Left ventricle myocardium superior (tissue), 1 donor: ENCODE results near the gene TOGARAM1. TPM values are rescaled to one million over a fixed set of nuclear protein-coding genes. Genes with fewer than 3 reads are reported as not detected.

ENCODE experiments used
- ATAC-seq: fragments of 200-7000 bp; cut with Tn5 transposase; one replicate; pipeline ENCODE4 v1.9.1; 2020; ENCODE audit warnings: mild to moderate bottlenecking, moderate library complexity
- DNase-seq: peaks from one replicate; pipeline ENCODE4 v3.0.0-alpha.2; 2020
- intact Hi-C: fragments of 100-400 bp; cut with micrococcal nuclease; formaldehyde crosslinking; loops from one replicate; pipeline ENCODE4 v1.11.0; 2022
- total RNA-seq: library from RNA; stranded (reverse); fragmentation: NEBNext Ultra II Directional; extraction: Animal tissue kit (Norgen Biotek cat#: 25700); gene quantifications from one replicate; pipeline ENCODE4 v1.2.1, GENCODE V29; 2021
- donor health status: DM: no; HTN: yes; CAD: no; lungs with severe emphysema.

Gene TOGARAM1
- total RNA-seq, 1 donor from 2014 or later: 21.9 TPM

- ATAC-seq: no peak
- intact Hi-C loops: no loop called here
- no peak for DNase-seq
These were observed 66.2 kb downstream of the TOGARAM1 start for GRCh38 chr14:45028107-45028626.

- intact Hi-C loops: no loop called here
- ATAC-seq: no peak
- DNase-seq: no peak
These were observed 72.7 kb downstream of the TOGARAM1 start for GRCh38 chr14:45034730-45035129.

GRCh38 chr14:45038256-45038655, 76.3 kb downstream of the TOGARAM1 start:
- ATAC-seq (no peak), DNase-seq (no peak)
- intact Hi-C loops: no loop called here

DNA sequence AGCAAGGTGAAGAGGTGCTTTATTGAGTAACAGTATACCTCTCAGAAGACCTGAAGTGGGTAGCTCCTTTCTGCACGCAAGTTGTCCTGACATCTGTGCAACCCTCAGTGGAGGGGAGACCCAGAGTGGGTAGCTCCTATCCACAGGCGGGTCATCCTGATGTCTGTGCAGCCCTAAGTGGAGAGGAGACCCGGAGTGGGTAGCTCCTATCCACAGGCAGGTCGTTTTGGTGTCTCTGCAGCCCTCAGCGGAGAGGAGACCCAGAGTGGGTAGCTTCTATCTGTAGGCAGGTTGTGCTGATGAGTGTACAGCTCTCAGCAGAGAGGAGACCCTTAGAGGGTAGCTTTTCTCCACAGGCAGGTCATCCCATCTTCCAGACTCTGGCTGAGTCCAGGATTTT, 76.9 kb downstream of the TOGARAM1 start:
- intact Hi-C loops: no loop called here
- no peak for DNase-seq
- ATAC-seq: no peak

GRCh38 chr14:45039390-45039789, 77.4 kb downstream of the TOGARAM1 start:
- DNase-seq (no peak), ATAC-seq (no peak)
- intact Hi-C loops: no loop called here

DNA sequence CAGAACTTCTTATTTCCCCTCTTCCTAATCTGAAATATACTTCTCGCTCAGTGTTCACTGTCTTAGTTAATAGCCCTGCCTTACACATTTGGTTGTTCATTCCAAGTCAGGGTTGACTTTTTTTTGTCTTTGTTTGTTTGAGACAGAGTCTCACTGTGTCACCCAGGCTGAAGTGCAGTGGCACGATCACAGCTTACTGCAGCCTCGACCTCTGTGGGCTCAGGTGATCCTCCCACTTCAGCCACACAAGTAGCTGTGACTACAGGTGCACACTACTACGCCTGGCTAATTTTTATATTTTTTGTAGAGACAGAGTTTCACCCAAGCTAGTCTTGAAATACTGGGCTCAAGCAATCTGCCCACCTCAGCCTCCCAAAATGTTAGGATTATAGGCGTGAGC, 79.7 kb downstream of the TOGARAM1 start:
- intact Hi-C loops: no loop called here
- ATAC-seq (no peak), DNase-seq (no peak)

DNA sequence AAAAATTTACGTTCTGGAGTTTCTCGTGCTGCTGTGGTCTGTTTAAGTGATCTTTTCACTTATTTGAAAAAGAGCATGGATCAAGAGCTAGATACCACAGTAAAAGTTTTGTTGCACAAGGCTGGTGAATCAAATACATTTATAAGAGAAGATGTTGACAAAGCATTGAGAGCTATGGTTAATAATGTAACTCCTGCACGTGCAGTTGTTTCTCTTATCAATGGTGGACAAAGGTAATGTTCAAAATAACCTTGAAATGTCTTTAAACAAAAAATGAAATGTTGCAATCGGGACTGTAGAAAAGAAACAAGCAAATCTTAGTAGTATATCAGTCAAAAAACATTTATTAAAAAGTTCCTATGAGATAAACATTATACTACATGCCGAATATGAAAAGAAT, 82.6 kb downstream of the TOGARAM1 start:
- no peak for ATAC-seq
- intact Hi-C loops: no loop called here
- DNase-seq: no peak

DNA sequence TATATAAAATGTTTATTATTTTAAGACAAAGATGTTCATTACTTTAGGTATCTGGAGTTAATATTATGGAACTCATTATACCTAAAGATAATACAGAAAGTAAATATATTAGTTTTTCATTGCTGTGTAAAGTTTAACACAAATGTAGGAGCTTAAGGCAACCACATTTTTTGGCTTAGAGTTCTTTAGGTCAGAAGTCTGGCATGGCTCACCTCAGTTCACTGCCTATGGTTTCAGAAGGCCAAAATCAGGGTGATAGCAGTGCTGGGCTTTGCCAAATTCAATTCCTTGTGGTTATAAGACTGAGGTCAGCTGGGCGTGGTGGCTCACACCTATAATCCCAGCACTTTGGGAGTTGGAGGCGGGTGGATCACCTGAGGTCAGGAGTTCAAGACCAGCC, 86.4 kb downstream of the TOGARAM1 start:
- DNase-seq (no peak), ATAC-seq (no peak)
- intact Hi-C loops: no loop called here

GRCh38 chr14:45051180-45051579, 89.2 kb downstream of the TOGARAM1 start:
- ATAC-seq (no peak), DNase-seq (no peak)
- intact Hi-C loops: no loop called here

- DNase-seq: no peak
- no peak for ATAC-seq
- intact Hi-C loops: no loop called here
These were observed 89.9 kb downstream of the TOGARAM1 start for GRCh38 chr14:45051896-45052295.

- ATAC-seq (no peak), DNase-seq (no peak)
- intact Hi-C loops: no loop called here
These were observed 95.4 kb downstream of the TOGARAM1 start for GRCh38 chr14:45057349-45057748.

DNA sequence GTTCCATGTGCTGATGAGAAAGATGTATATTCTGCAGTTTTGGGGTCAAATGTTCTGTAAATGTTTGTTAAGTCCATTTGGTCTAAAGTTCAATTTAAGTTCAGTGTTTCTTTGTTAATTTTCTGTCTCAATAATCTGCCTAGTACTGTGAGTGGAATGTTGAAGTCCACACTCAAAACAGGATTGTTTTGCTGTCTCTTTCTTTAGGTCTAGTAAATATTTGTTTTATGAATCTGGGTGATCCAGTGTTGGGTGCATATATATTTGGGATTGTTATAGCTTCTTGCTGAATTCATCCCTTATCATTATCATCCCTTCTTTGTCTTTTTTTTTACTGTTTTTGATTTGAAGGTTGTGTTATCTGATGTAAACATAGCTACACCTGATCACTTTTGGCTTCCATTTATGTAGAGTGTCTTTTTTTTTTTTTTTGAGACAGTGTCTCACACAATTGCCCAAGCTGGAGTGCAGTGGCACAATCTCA, 95.9 kb downstream of the TOGARAM1 start:
- intact Hi-C loops: no loop called here
- DNase-seq (no peak), ATAC-seq (no peak)

DNA sequence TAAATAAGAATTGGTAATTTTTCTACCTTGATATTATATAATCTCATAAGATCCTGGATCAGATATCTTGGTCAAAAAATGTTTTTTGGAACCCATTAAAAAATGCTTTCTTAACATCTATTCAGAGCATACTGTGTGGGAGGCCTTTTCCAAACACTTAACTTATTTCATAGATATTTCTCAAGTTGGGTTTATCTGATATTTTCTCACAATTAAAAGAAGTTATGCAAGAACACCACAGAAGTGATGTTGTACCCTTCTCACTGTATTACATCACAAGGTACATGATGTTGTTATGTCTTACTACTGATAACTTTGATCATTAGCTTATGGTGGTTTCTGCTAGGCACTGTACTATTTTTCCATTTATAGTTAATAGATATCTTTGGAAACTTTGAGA, 98.6 kb downstream of the TOGARAM1 start:
- intact Hi-C loops: no loop called here
- DNase-seq (no peak), ATAC-seq (no peak)

DNA sequence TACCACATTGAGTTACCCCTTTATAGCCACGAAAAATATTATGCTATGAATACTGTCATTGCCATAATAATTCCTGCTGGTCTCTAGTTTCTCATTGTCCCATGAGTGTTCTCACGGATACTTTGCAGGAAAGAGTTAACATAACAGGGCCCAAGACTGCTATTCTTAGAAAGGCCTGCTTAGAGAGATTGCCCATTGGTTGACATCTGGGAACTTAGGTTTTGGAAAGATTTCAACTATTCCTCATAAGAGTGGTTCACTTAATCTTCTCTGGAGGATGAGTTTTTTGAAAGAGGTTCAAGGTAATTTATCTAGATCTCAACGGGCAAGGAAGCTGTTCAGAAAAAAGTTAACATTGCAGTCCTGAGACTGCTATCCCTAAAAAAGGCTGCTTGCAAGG, 103.5 kb downstream of the TOGARAM1 start:
- ATAC-seq (peak; percentile 90), DNase-seq (no peak)
- intact Hi-C loops: no loop called here

DNA sequence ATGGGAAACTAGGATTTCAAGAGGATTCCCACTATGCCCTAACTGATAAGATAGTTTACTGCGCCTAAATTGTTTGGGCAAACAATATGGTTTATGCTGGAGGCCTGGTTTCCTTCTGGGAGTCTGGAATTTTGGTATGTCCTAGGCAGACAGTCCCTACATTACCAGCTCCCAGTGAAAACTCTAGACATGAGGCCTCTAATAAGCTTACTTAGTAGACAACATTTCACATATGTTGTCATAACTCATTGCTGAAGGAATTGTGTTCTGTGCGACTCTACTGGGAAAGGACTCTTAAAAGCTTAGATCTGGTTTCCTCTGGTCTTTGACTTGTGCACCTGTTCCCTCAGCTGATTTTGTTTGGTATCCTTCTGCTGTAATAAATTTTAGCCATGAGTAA, 104.0 kb downstream of the TOGARAM1 start:
- peak; percentile 68 for ATAC-seq
- intact Hi-C loops: no loop called here

DNA sequence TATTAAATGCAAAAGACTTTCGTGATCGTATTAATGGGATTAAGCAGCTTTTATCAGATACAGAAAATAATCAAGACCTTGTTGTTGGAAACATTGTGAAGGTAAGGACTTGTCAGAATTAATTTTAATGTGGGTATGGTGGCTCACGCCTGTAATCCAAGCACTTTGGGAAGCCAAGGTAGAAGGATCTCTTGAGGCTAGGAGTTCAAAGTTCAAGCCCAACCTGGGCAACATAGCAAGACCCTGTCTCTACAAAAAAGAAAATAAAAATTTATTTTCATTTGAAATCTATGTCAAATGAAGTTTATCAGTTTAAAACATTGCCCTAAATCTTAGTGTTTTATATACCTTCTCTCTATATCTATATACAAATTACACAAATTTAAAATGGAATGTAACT, 104.7 kb downstream of the TOGARAM1 start:
- intact Hi-C loops: no loop called here
- ATAC-seq (no peak), DNase-seq (no peak)

More for the DNA sequence above, 104.0 kb downstream of the TOGARAM1 start:
- DNase-seq: no peak

DNA sequence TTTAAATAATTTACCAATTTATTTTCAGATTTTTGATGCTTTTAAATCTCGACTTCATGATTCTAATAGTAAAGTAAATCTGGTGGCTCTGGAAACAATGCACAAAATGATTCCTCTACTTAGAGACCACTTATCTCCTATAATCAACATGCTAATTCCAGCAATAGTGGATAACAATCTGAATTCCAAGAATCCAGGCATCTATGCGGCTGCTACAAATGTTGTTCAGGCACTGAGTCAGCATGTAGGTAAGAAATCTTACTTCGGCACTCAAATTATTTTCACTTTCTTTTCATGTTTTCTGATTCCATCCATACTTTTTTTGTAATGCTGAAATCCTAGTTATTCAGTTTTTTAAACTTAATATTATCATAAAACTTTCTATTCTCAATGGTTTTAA, 106.4 kb downstream of the TOGARAM1 start:
- DNase-seq: no peak
- ATAC-seq: no peak
- intact Hi-C loops: no loop called here

DNA sequence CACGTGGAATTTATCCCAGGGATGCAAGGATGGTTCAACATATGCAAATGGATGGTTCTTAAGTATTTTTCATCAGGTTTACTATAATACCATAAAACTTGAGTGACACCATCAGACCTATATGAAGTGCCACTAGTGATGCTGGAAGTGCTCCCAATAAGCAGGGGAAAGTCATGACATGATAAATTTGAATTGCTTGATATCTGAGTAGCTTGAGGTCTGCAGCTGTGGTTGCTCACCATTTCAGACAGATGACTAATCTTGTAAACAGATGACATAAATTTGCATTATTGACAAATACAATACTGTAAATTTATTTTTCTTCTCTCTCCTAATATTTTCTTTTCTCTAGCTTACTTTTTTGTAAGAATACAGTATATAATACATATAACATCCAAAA, 108.2 kb downstream of the TOGARAM1 start:
- ATAC-seq: no peak
- no peak for DNase-seq
- intact Hi-C loops: no loop called here

DNA sequence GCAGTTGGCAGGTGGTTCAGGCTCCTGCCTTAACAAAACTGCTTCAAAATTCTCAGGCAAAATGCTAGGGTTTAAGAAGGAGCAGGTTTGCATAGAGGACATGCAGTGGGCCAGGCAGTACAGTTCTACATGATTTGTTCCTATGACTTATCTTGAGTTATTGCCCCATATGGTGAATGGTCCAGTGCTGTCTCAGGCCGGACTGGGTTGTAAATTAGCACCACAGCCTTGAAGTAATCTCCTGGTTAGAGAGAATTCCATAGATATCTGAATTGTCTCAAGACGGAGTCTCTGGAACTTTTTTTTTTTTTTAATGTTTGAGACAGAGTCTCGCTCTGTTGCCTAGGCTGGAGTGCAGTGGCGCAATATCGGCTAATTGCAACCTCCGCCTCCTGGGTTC, 110.1 kb downstream of the TOGARAM1 start:
- DNase-seq (no peak), ATAC-seq (no peak)
- intact Hi-C loops: no loop called here

DNA sequence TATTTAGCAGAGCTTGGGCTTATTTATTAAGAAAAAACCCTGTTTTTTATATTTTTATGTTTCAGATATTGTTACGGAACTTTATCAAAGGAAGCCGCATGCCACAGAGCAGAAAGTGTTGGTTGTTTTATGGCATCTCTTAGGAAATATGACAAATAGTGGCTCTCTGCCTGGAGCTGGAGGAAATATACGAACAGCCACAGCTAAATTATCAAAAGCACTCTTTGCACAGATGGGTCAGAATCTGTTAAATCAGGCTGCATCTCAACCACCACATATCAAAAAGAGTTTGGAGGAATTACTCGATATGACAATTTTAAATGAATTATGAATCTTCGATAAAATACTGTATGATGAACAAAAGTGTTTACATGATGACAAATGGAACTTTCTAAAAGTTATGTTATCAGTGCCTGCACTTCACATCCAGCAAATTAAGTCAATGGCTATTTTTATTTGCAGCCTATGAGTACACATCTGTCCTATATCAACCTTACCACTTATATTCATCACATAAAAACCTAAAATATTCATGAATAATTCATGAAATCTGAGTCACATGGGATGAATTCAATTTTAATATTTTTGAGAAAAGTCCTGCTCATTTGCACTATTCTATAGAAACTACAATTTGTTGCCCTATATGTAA, 111.4 kb downstream of the TOGARAM1 start:
- peak; percentile 52 for ATAC-seq
- intact Hi-C loops: no loop called here

DNA sequence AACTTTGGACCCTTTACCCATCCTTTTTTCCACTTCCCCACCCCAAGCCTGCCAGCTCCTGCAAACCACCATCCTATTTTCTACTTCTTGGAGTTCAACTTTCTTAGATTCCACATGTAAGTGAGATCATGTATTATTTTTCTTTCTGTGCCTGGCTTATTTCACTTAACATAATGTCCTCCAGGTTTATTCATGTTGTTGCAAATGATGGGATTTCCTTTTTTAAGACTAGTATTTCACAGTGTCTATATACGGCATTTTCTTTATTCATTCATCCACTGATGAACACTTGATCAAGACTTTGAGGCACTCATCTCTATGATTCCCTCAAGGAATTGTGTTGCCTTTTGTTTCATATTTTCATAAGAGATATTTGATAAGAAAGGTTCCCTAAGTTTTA, 116.3 kb downstream of the TOGARAM1 start:
- intact Hi-C loops: no loop called here
- DNase-seq (no peak), ATAC-seq (no peak)

More for the DNA sequence above, 111.4 kb downstream of the TOGARAM1 start:
- DNase-seq: no peak
